ENCODE data around the gene KLF12.

KLF12 gene

GRCh38 chr13:74153316-74153715 is 19.1 kb upstream of the KLF12 start:
- Mint-ChIP-seq H3K27ac (ENCODE audit: low read depth) (no peak overlapping the region), H3K4me1 (no peaks in the 10 kb centered on the region), H3K36me3 (ENCODE audit: insufficient read depth) (peaks cover 1% of the 10 kb centered on the region), H3K4me3 (no peak overlapping the region), H3K9me3 (no peaks in the 10 kb centered on the region), H3K27me3 (no peaks in the 10 kb centered on the region)
- ATAC-seq (replicated peaks; ENCODE audit: extremely low read depth, poor library complexity, severe bottlenecking) (no peak), DNase-seq (ENCODE audit: low spot score in 2 of 2) (no peak)

- DNase-seq (ENCODE audit: low spot score in 2 of 2) (no peak), ATAC-seq (replicated peaks; ENCODE audit: extremely low read depth, poor library complexity, severe bottlenecking) (no peak)
- H3K27ac Mint-ChIP-seq (ENCODE audit: low read depth) = no peak overlapping the region
- no peaks in the 10 kb centered on the region for H3K9me3 Mint-ChIP-seq
- no peaks in the 10 kb centered on the region for H3K27me3 Mint-ChIP-seq
- no peaks in the 10 kb centered on the region for H3K4me1 Mint-ChIP-seq
- peaks cover 3% of the 10 kb centered on the region for H3K36me3 Mint-ChIP-seq (ENCODE audit: insufficient read depth)
- no peak overlapping the region for H3K4me3 Mint-ChIP-seq
These were observed 17.7 kb upstream of the KLF12 start for GRCh38 chr13:74151859-74152258.

GRCh38 chr13:74148352-74148751 is 14.1 kb upstream of the KLF12 start:
- Mint-ChIP-seq H3K27ac (ENCODE audit: low read depth) (peak overlapping the region; percentile 39), H3K4me3 (no peak overlapping the region), H3K9me3 (no peaks in the 10 kb centered on the region), H3K27me3 (no peaks in the 10 kb centered on the region), H3K36me3 (ENCODE audit: insufficient read depth) (peaks cover 3% of the 10 kb centered on the region), H3K4me1 (no peaks in the 10 kb centered on the region)
- ATAC-seq (replicated peaks; ENCODE audit: extremely low read depth, poor library complexity, severe bottlenecking) (no peak), DNase-seq (ENCODE audit: low spot score in 2 of 2) (no peak)

GRCh38 chr13:74145249-74145975 is 11.2 kb upstream of the KLF12 start:
- peaks cover 3% of the 10 kb centered on the region for H3K36me3 Mint-ChIP-seq (ENCODE audit: insufficient read depth)
- H3K4me1 Mint-ChIP-seq = no peaks in the 10 kb centered on the region
- no peak overlapping the region for H3K4me3 Mint-ChIP-seq

GRCh38 chr13:74144269-74144668 is 10.1 kb upstream of the KLF12 start:
- Mint-ChIP-seq H3K27ac (ENCODE audit: low read depth) (no peak overlapping the region), H3K27me3 (no peaks in the 10 kb centered on the region), H3K36me3 (ENCODE audit: insufficient read depth) (peaks cover 2% of the 10 kb centered on the region), H3K4me3 (no peak overlapping the region), H3K9me3 (no peaks in the 10 kb centered on the region), H3K4me1 (no peaks in the 10 kb centered on the region)
- ATAC-seq (replicated peaks; ENCODE audit: extremely low read depth, poor library complexity, severe bottlenecking) (no peak), DNase-seq (ENCODE audit: low spot score in 2 of 2) (no peak)

More at GRCh38 chr13:74145249-74145975, 11.2 kb upstream of the KLF12 start:
- ATAC-seq (replicated peaks; ENCODE audit: extremely low read depth, poor library complexity, severe bottlenecking) (no peak), DNase-seq (ENCODE audit: low spot score in 2 of 2) (no peak)
- no peaks in the 10 kb centered on the region for H3K27me3 Mint-ChIP-seq
- no peak overlapping the region for H3K27ac Mint-ChIP-seq (ENCODE audit: low read depth)
- H3K9me3 Mint-ChIP-seq = no peaks in the 10 kb centered on the region

DNA sequence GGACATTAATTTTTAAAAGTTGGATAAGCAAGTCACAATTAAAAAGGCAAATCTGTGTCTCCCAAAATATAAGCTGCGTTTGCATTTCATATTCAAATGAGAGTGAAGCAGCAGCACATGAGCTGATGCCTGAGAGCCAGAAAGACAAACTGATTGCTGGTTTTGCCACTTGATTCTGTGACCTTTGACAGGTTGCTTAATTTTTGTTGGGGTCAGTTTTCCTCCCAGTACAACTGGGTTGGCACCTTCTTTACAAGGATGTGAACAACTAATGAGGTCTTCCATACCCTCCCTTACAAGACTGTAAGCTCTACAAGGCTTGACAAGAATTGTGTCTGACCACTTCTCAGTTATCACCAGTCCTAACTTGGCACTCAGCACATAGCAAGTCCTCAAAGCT is 8.1 kb upstream of the KLF12 start:
- DNase-seq (ENCODE audit: low spot score in 2 of 2) (no peak), ATAC-seq (replicated peaks; ENCODE audit: extremely low read depth, poor library complexity, severe bottlenecking) (no peak)
- Mint-ChIP-seq H3K36me3 (ENCODE audit: insufficient read depth) (peaks cover 3% of the 10 kb centered on the region), H3K27ac (ENCODE audit: low read depth) (no peak overlapping the region), H3K9me3 (no peaks in the 10 kb centered on the region), H3K4me1 (no peaks in the 10 kb centered on the region), H3K27me3 (no peaks in the 10 kb centered on the region), H3K4me3 (no peak overlapping the region)

DNA sequence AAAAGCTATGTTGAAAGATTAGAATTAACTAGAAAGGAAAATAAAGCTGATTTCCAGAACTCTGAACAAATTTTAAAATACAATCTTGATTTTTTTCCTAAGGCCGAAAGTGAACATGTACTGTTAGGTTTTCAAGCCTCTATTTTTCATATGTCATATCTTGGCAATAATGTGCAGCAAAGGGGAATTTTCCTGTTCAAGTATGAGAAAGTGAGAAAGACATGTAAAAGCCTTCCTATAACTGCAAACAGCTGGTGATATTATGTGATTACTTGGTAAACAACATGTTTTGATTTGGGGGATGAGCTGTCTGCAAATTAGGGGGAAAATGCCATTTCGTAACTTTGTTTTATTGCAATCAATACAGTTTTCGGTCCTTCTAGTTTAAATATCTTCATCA is 4.0 kb upstream of the KLF12 start:
- DNase-seq (ENCODE audit: low spot score in 2 of 2) (no peak), ATAC-seq (replicated peaks; ENCODE audit: extremely low read depth, poor library complexity, severe bottlenecking) (no peak)
- Mint-ChIP-seq H3K4me3 (no peak overlapping the region), H3K27ac (ENCODE audit: low read depth) (no peak overlapping the region), H3K36me3 (ENCODE audit: insufficient read depth) (peaks cover 10% of the 10 kb centered on the region), H3K27me3 (no peaks in the 10 kb centered on the region), H3K4me1 (peaks cover 7% of the 10 kb centered on the region), H3K9me3 (no peaks in the 10 kb centered on the region)

- H3K27me3 Mint-ChIP-seq = no peaks in the 10 kb centered on the region
- no peak overlapping the region for H3K4me3 Mint-ChIP-seq
- H3K9me3 Mint-ChIP-seq = no peaks in the 10 kb centered on the region
- peaks cover 19% of the 10 kb centered on the region for H3K4me1 Mint-ChIP-seq
- peaks cover 25% of the 10 kb centered on the region for H3K36me3 Mint-ChIP-seq (ENCODE audit: insufficient read depth)
- peak in 1 of 2 donors; percentile 38 for DNase-seq (ENCODE audit: low spot score in 2 of 2)
- no peak for ATAC-seq (replicated peaks; ENCODE audit: extremely low read depth, poor library complexity, severe bottlenecking)
- H3K27ac Mint-ChIP-seq (ENCODE audit: low read depth) = no peak overlapping the region
These were observed 2.0 kb upstream of the KLF12 start for GRCh38 chr13:74136084-74136658.

GRCh38 chr13:74135326-74136083 is 1.3 kb upstream of the KLF12 start:
- DNase-seq (ENCODE audit: low spot score in 2 of 2) (peak; percentile 25 to 39), ATAC-seq (replicated peaks; ENCODE audit: extremely low read depth, poor library complexity, severe bottlenecking) (no peak)
- Mint-ChIP-seq H3K27ac (ENCODE audit: low read depth) (no peak overlapping the region), H3K4me1 (peaks cover 24% of the 10 kb centered on the region), H3K36me3 (ENCODE audit: insufficient read depth) (peaks cover 28% of the 10 kb centered on the region), H3K27me3 (no peaks in the 10 kb centered on the region), H3K4me3 (no peak overlapping the region), H3K9me3 (no peaks in the 10 kb centered on the region)

DNA sequence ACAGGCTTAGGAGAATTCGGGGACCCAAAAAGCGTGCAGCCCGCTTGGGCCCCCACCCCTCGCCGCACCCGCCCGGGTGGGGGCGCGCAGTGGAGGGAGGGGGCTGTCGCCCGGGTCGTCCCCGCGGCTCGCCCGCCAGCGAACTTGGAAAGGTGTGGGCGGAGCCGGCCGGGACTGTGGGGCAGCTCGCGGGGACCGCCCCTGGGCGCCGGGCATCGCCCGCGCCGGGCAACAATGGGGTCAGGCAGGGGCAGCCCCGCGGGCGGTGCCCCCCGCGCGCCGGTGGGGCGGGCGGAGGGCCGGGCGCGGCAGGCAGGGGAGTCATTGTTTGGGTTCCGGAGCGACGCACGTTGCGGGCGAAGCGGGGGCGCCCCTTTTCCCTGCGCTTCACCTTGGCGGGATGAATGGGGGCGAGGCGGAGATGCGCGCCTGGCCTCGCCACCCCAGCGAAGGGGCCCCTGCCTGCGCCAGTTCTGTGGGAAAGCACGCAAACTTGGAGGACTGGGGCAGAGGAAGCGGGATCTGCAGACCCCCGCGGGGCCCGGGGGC is 647 bp upstream of the KLF12 start:
- no peaks in the 10 kb centered on the region for H3K9me3 Mint-ChIP-seq
- DNase-seq (ENCODE audit: low spot score in 2 of 2) (peak; percentile 42 to 53), ATAC-seq (replicated peaks; ENCODE audit: extremely low read depth, poor library complexity, severe bottlenecking) (peak; percentile 3)
- H3K27me3 Mint-ChIP-seq = no peaks in the 10 kb centered on the region
- H3K36me3 Mint-ChIP-seq (ENCODE audit: insufficient read depth) = peaks cover 28% of the 10 kb centered on the region
- no peak overlapping the region for H3K27ac Mint-ChIP-seq (ENCODE audit: low read depth)
- peaks cover 28% of the 10 kb centered on the region for H3K4me1 Mint-ChIP-seq
- no peak overlapping the region for H3K4me3 Mint-ChIP-seq

- DNase-seq (ENCODE audit: low spot score in 2 of 2) = peak; percentile 76 to 94
- H3K27ac Mint-ChIP-seq (ENCODE audit: low read depth) = no peak overlapping the region
- H3K4me1 Mint-ChIP-seq = peaks cover 34% of the 10 kb centered on the region
- H3K9me3 Mint-ChIP-seq = no peaks in the 10 kb centered on the region
- H3K4me3 Mint-ChIP-seq = no peak overlapping the region
- H3K27me3 Mint-ChIP-seq = no peaks in the 10 kb centered on the region
- peaks cover 29% of the 10 kb centered on the region for H3K36me3 Mint-ChIP-seq (ENCODE audit: insufficient read depth)
- peak; percentile 67 for ATAC-seq (replicated peaks; ENCODE audit: extremely low read depth, poor library complexity, severe bottlenecking)
These were observed 475 bp downstream of the KLF12 start for GRCh38 chr13:74133657-74134201.

GRCh38 chr13:74132776-74133656 is 1.2 kb downstream of the KLF12 start:
- peaks cover 26% of the 10 kb centered on the region for H3K36me3 Mint-ChIP-seq (ENCODE audit: insufficient read depth)
- peak; percentile 15 for ATAC-seq (replicated peaks; ENCODE audit: extremely low read depth, poor library complexity, severe bottlenecking)

More at GRCh38 chr13:74132776-74133656, 1.2 kb downstream of the KLF12 start:
- DNase-seq (ENCODE audit: low spot score in 2 of 2) = peak; percentile 33 to 38
- no peaks in the 10 kb centered on the region for H3K27me3 Mint-ChIP-seq
- peaks cover 41% of the 10 kb centered on the region for H3K4me1 Mint-ChIP-seq
- no peak overlapping the region for H3K4me3 Mint-ChIP-seq
- H3K27ac Mint-ChIP-seq (ENCODE audit: low read depth) = no peak overlapping the region
- H3K9me3 Mint-ChIP-seq = no peaks in the 10 kb centered on the region
